Urinary bladder (tissue), 4 donors: ENCODE results near the gene PRMT6. TPM values are rescaled to one million over a fixed set of nuclear protein-coding genes. Genes with fewer than 3 reads are reported as not detected.

Source experiments
- DNase-seq: peaks from one replicate; pipeline ENCODE4 v3.0.0-alpha.2; 2015; ENCODE audit errors: extremely low spot score
- H3K27ac ChIP-seq: one replicate; pipeline ENCODE4 v1.5.1; 2013; ENCODE audit warnings: low read depth, mild to moderate bottlenecking, moderate library complexity
- H3K36me3 ChIP-seq: one replicate; pipeline ENCODE4 v1.6.1; 2013; ENCODE audit warnings: mild to moderate bottlenecking, moderate library complexity; ENCODE audit not compliant: insufficient read depth
- H3K4me1 ChIP-seq: one replicate; pipeline ENCODE4 v1.6.1; 2013; ENCODE audit warnings: mild to moderate bottlenecking, moderate library complexity; ENCODE audit not compliant: insufficient read depth
- H3K4me3 ChIP-seq: one replicate; pipeline ENCODE4 v1.5.1; 2013; ENCODE audit warnings: low read depth, low read length
- WGBS: extraction: QIAGEN DNeasy Blood & Tissue Kit; methylation state at CpG from one replicate; pipeline ENCODE4 v1.1.7; 2013; 5-methylcytosine and 5-hydroxymethylcytosine counted together
- polyA plus RNA-seq: library from polyadenylated mRNA; stranded (reverse); fragments of 200-250 nt; gene quantifications from one replicate; pipeline ENCODE4 v1.2.3, GENCODE V29; 2013
- total RNA-seq: library from RNA; depleted of rRNA; stranded (reverse); fragments of >200 nt; gene quantifications from one replicate; pipeline ENCODE4 v1.2.3, GENCODE V29; 2014
- donor health status: healthy with polysubstance abuse.
- donor health status: healthy.

Gene PRMT6
- total and polyA plus RNA-seq, 2 donors, result 19.0 to 19.6 TPM

DNA sequence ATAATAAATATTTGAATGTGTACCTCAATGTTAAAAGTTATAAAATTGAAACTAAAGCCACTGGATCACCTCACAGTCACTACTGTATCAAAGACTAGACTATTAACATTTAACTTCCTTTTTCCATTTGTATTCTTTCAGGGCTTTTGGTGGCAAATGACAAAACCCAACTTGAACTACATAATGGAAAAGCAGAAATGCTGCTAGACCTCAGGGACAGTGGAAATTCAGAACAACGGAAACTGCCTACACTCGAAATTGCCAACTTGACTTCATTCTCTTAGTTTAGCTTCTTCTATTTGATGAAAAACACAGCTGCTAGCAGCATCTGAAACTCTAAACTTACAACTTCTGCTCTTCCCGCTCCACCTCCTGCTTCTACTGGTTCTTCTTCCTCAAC lies 49.4 kb downstream of the PRMT6 start:
- no peak overlapping the region for H3K4me3 ChIP-seq
- no peaks in the 10 kb centered on the region for H3K4me1 ChIP-seq
- WGBS, result 91% methylated on average over 3 of the region's 3 CpGs
- H3K36me3 ChIP-seq, result no peaks in the 10 kb centered on the region
- H3K27ac ChIP-seq, result no peak overlapping the region
- no peak for DNase-seq

Other genes with a start within 250 kb of the PRMT6 start
- gene NTNG1, start 84.4 kb downstream of the PRMT6 start, total RNA-seq, result 24.4 TPM
- 12.1 TPM for gene NTNG1, start 84.4 kb downstream of the PRMT6 start, polyA plus RNA-seq